A673 (cell line): Measurements from ENCODE around the gene LONP1.

Experiments
- EZH2 ChIP-seq: fragments of 200-600 bp; sonication (generic); IDR thresholded peaks from 2 replicates; pipeline ENCODE4 v1.6.1; 2017; ENCODE audit warnings: borderline replicate concordance, low read depth, mild to moderate bottlenecking, mixed read lengths, antibody characterized with exemption, low read length; ENCODE audit not compliant: poor library complexity, severe bottlenecking
- TF ChIP-seq, protein P1 (sequence below): fragments of 300-800, 200-600 bp; sonication (generic); conservative IDR thresholded peaks from 2 replicates; pipeline ENCODE4 v1.5.1; 2017; ENCODE audit warnings: low read depth, mild to moderate bottlenecking, antibody characterized with exemption, low read length, moderate library complexity, mixed read lengths

DNA sequence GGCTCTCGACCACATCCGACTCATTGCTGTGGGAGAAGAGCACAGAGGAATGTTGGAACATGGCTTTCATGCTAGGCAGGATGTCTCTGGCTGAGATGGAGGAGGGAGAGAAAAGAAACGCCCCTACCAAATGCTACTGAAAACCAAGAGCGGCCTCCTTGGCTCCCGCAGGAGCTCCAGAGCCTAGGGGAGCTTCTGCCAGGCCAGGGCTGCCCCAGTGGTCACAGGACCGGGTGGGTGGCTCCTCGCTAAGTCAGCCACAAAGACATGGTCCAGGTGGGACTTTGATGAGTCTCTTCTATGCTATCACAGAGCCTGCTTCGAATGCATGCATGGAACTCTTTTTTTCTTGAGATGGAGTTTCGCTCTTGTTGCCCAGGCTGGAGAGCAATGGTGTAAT lies 6.7 kb downstream of the LONP1 start:
- no peak for TF ChIP-seq EZH2
- TF ChIP-seq, protein P1, sequence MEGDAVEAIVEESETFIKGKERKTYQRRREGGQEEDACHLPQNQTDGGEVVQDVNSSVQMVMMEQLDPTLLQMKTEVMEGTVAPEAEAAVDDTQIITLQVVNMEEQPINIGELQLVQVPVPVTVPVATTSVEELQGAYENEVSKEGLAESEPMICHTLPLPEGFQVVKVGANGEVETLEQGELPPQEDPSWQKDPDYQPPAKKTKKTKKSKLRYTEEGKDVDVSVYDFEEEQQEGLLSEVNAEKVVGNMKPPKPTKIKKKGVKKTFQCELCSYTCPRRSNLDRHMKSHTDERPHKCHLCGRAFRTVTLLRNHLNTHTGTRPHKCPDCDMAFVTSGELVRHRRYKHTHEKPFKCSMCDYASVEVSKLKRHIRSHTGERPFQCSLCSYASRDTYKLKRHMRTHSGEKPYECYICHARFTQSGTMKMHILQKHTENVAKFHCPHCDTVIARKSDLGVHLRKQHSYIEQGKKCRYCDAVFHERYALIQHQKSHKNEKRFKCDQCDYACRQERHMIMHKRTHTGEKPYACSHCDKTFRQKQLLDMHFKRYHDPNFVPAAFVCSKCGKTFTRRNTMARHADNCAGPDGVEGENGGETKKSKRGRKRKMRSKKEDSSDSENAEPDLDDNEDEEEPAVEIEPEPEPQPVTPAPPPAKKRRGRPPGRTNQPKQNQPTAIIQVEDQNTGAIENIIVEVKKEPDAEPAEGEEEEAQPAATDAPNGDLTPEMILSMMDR = no peak
